GM12891 (cell line): ENCODE data around the gene APLN.
A peak's percentile ranks its signal among the peaks of the same experiment; 100 is the strongest.

Experiments used
- DNase-seq: peaks from one replicate; pipeline ENCODE4 v3.0.0; 2011; ENCODE audit warnings: low spot score; ENCODE audit not compliant: insufficient read length
- FAIRE-seq: peaks from 2 replicates; lab custom pipeline; 2011; peaks lifted over from hg19 to GRCh38; lab: Jason Lieb, UNC
- PAX5 ChIP-seq: IDR thresholded peaks from 2 replicates; pipeline ENCODE4 v1.6.1; 2011; ENCODE audit warnings: low read length, moderate library complexity, mild to moderate bottlenecking; ENCODE audit not compliant: insufficient read depth, severe bottlenecking
- POLR2A ChIP-seq: IDR thresholded peaks from 2 replicates; pipeline ENCODE4 v1.6.1; 2011; ENCODE audit warnings: low read depth, low read length, control low read depth
- POLR2AphosphoS5 ChIP-seq: IDR thresholded peaks from 2 replicates; pipeline ENCODE4 v1.6.1; 2011; ENCODE audit warnings: low read depth, low read length, control low read depth
- POU2F2 ChIP-seq: IDR thresholded peaks from 2 replicates; pipeline ENCODE4 v1.6.1; 2011; ENCODE audit warnings: low read depth, mild to moderate bottlenecking, control low read depth, low read length, moderate library complexity
- SPI1 ChIP-seq: IDR thresholded peaks from 2 replicates; pipeline ENCODE4 v1.6.1; 2011; ENCODE audit warnings: low read depth, low read length, control low read depth
- TAF1 ChIP-seq: IDR thresholded peaks from 2 replicates; pipeline ENCODE4 v1.6.1; 2011; ENCODE audit warnings: low read depth, low read length, control low read depth

Gene APLN

DNA sequence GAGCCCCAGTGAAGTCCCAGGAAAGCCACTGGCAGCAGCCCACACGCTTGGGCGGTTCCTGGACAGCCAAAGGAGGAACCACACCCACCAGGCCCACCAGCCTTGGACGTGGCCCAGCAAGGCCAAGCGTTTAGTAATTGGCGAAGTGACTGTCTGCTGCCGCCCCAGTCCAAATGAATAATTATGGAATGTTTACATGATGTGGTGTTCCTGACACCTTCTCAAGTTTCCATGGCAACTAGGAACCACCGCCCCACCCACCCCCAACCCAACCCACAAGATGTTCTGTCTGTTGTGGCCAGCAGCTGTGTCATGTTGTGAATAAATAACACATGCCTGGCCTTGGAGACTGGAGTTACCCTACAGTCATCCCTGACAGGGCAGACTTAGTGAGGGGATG lies 22.3 kb downstream of the APLN start:
- FAIRE-seq (peak; percentile 28), DNase-seq (no peak)
- TF ChIP-seq POU2F2 (no peak), SPI1 (no peak), POLR2A (no peak), TAF1 (no peak), PAX5 (no peak), POLR2AphosphoS5 (no peak)

DNA sequence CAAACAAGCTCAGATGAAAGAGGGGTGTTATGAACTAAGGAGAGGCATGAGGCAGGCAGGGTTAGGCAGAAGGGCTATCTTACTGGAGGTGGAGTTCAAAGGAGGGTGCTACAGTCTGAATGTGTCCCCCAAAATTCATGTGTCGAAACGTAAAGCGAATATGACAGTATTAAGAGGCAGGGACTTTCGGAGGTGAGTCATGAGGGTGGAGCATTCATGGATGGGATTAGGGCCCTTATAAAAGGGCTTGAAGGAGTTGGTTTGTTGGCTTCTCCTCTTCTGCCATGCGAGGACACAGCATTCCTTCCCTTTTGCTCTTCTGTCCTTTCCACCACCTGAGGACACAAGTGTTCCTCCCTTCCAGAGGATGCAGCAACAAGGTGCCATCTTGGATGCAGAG lies 22.9 kb downstream of the APLN start:
- FAIRE-seq (no peak), DNase-seq (no peak)

DNA sequence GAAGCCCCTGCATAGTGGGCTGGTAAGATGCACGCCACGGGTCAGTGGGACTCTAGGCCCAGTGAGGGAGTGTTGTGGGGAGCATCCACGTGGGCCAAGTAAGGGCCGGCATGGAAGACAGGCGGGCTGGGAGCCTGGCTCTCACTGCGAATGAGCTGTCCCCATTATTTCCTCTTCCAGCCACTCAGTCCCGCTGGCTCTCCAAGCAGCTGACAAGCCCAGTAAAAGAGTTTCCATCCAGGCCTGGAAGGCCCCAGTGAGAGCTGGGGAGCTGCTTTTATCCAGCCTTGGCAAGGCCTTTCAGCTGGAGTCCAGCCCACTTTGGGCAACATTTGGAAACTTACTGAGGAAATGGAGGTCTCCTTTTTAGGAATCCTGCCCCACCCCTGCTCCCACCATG lies 24.9 kb downstream of the APLN start:
- FAIRE-seq: no peak
- no peak for DNase-seq
- TF ChIP-seq TAF1 (no peak), POU2F2 (no peak), PAX5 (no peak), POLR2A (no peak)

More for the DNA sequence above, 22.9 kb downstream of the APLN start:
- no peak for TF ChIP-seq SPI1
- no peak for TF ChIP-seq PAX5
- no peak for TF ChIP-seq TAF1
- no peak for TF ChIP-seq POU2F2
- no peak for TF ChIP-seq POLR2AphosphoS5
- TF ChIP-seq POLR2A: no peak

DNA sequence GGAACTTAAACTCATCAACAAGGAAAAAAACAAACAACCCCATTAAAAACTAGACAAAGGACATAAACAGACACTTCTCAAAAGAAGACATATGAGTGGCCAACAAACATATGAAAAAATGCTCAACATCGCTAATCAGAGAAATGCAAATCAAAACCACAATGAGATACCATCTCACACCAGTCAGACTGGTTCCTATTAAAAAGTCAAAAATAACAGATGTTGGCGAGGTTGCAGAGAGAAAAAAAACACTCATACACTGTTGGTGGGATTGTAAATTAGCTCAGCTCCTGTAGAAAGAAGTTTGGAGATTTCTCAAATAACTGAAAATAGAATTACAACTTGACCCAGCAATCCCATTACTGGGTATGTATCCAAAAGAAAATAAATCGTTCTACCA lies 28.7 kb downstream of the APLN start:
- DNase-seq (no peak), FAIRE-seq (no peak)
- no peak for TF ChIP-seq PAX5
- TF ChIP-seq SPI1: no peak
- TF ChIP-seq TAF1: no peak
- TF ChIP-seq POU2F2: no peak
- TF ChIP-seq POLR2AphosphoS5: no peak
- no peak for TF ChIP-seq POLR2A

DNA sequence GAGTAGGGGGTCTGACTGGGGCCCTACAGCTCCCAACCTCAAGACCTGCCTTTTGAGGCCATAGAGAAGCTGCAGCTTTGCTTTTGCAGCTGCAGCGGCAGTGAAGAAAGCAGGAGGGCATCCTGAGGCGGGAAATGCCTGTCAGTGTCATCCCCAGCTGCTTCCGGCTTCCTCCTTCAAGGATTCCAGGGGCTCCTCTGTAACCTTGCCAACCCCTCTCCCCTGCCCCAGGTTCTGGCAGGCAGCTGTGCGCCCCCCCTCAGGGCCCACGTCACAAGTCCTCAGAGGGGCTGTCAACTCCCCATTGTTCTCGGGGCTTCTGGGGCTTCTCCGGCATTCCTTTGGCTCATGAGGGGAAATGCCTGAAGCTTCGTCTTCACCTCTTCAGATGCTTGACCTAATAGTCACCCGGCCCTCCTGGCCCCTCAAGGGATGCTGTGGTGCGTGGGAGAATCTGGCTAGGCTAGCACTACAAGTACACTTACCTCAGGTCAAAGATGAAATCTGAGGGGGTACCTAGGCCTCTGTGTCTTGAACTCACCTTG lies 31.9 kb downstream of the APLN start:
- FAIRE-seq: no peak
- no peak for DNase-seq
- TF ChIP-seq PAX5 (no peak), POU2F2 (no peak), SPI1 (no peak), POLR2A (no peak), POLR2AphosphoS5 (no peak), TAF1 (no peak)

DNA sequence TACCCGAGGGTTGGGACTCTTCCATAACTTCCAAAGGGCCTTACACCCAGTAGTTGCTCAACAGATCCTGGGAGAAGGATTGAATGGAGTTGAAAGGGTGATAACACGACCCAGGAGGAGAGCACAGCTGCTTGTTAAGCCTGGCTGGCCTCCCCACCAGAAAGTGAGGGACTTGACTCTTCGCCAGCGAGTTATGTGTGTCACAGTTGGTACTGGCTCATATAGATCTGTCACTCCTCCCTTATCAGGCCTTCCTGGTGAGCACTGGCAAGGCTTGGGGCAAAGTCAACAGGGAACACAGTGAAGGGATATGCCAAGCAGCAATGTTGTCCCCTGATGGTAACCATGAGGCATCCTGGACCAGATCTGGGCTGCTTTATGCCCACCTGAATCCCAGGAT lies 35.8 kb downstream of the APLN start:
- no peak for TF ChIP-seq POU2F2
- TF ChIP-seq POLR2A: no peak
- TF ChIP-seq SPI1: no peak
- DNase-seq (no peak), FAIRE-seq (no peak)

DNA sequence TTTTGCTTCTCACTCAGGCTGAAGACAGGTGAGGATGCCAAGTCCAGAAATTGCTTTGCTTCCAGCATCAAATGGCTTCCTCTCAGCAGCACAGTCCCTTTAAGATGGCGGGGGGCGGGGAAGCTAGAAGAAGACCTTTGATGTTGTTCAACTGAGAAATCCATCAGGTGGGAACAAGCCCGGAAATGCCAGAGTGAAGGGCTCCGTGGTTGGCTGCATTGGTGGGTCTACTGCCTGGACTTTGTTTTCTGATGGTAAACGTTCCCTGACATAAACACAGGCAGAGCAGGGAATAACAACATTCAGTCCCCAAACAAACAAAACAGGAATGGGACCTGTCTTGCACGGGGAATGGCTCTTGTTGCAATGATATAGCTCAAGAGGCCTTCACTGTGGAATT lies 37.3 kb downstream of the APLN start:
- TF ChIP-seq POLR2A (no peak), PAX5 (no peak), TAF1 (no peak), POU2F2 (no peak), SPI1 (no peak), POLR2AphosphoS5 (no peak)
- FAIRE-seq: no peak
- DNase-seq: no peak

DNA sequence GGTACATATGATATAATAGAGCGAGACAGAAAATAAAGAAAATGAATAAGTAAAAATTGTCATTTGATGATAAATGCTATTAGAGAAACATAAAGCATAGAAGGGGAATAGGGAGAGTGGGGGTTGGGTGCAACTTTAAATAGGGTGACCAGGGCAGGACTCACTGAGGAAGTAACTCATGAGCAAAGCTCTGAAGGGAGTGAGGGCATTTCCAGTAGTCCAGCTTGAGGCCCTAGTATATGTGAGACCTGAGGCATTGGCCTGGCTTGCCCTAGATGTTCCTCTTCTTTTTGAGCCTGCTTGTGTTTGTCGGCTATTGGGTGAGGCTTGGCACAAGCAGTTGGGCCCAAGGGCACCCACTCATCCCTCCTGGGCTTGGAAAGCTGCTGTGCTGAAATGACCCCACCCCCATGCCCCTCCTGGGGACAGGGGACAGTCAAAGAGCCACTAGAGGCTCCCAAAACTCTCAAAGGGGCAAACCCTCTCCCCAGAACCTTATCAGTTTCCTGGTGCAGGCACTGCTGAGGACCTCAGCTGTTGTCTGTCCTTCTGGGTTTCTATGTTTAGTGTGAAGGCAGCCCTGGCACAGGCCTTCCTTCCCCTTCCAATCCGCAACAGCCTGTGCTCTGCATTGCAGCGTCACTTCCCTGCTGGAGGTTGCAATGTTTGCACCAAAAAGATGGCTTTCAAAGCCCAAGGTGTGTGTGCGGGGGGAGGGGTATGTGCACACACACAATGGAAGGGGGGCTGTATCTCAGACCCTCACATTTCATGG lies 40.1 kb downstream of the APLN start:
- no peak for DNase-seq
- FAIRE-seq: no peak
- no peak for TF ChIP-seq POLR2A
- no peak for TF ChIP-seq PAX5
- no peak for TF ChIP-seq TAF1
- TF ChIP-seq POLR2AphosphoS5: no peak
- TF ChIP-seq SPI1: no peak
- no peak for TF ChIP-seq POU2F2

DNA sequence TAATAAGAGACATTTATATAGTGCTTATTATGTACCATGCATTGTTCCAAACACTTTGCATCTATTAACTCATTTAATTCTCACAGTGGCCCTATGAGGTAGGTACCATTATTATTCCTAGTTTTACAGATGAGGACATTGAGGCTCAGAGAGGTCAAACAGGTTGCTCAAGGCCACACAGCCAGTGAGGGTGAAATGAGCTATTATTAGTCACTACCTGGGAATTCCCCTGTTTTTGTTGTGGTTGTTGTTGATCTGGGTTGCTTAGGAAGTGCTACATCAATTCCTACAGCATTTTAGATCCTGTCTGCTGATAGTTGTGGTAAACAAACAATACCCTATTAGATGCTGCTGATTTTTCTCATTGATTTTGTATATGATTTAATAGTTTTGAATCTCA lies 41.2 kb downstream of the APLN start:
- no peak for DNase-seq
- no peak for TF ChIP-seq SPI1
- no peak for TF ChIP-seq POLR2A
- no peak for TF ChIP-seq POU2F2
- TF ChIP-seq PAX5: no peak
- TF ChIP-seq POLR2AphosphoS5: no peak
- no peak for TF ChIP-seq TAF1
- FAIRE-seq: peak; percentile 73

DNA sequence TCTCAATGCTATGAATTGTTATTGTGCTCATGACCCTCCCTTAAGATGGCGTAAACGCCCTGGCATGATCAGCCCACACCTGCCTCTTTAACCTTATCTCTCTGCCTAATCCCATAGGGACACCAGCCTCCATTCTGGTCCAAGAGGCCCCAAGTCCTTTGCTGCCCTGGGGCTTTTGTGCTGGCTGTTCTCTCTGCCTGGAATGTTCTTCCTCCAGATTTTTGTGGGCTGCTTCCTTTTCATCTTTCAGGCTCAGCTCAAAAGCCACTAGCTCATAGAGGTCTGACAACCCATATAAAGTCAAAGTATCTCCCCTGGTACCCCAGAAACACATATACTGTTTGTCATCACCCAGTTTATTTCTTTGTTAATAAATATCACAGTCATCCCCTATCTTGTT lies 42.4 kb downstream of the APLN start:
- no peak for FAIRE-seq

DNA sequence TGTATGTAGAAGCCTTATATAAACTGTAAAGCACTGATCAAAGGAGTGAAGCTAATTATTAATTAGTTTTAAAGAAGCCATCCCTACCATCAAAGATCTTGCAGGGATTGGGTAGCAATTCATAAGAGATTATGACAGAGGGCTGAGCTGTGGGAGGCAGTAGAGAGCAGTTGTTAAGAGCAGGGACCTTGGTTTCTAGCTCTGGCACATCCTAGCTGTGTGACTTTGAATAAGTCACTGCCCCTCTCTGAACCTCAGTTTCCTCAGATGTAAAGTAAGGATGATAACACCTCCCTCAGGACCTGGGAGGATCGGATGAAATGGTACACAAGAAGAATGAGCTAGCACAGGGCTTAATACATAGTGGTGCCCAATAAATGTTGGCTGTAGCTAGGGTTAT lies 45.4 kb downstream of the APLN start:
- no peak for TF ChIP-seq TAF1
- TF ChIP-seq POLR2AphosphoS5: no peak
- no peak for FAIRE-seq
- DNase-seq: no peak

More for the DNA sequence above, 42.4 kb downstream of the APLN start:
- no peak for TF ChIP-seq SPI1
- no peak for TF ChIP-seq POLR2AphosphoS5
- no peak for TF ChIP-seq POLR2A
- no peak for TF ChIP-seq POU2F2
- no peak for TF ChIP-seq TAF1
- TF ChIP-seq PAX5: no peak
- no peak for DNase-seq
